Measurements from ENCODE around the gene PTPRA.

The PTPRA gene

GRCh38 chr20:3045042-3045815, 171.9 kb downstream of the PTPRA start:
- DNase-seq (ENCODE audit: low read depth, low spot score), result peak; percentile 80
- peak overlapping the region; percentile 68 for H3K4me3 ChIP-seq (ENCODE audit: low read depth, low read length)
- in situ Hi-C loops (cut with HindIII; ENCODE audit: low sequenced_read_pairs), result no loop called here
- TF ChIP-seq, protein P1, sequence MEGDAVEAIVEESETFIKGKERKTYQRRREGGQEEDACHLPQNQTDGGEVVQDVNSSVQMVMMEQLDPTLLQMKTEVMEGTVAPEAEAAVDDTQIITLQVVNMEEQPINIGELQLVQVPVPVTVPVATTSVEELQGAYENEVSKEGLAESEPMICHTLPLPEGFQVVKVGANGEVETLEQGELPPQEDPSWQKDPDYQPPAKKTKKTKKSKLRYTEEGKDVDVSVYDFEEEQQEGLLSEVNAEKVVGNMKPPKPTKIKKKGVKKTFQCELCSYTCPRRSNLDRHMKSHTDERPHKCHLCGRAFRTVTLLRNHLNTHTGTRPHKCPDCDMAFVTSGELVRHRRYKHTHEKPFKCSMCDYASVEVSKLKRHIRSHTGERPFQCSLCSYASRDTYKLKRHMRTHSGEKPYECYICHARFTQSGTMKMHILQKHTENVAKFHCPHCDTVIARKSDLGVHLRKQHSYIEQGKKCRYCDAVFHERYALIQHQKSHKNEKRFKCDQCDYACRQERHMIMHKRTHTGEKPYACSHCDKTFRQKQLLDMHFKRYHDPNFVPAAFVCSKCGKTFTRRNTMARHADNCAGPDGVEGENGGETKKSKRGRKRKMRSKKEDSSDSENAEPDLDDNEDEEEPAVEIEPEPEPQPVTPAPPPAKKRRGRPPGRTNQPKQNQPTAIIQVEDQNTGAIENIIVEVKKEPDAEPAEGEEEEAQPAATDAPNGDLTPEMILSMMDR (IDR thresholded peaks at IDR 0.05; ENCODE audit: low read depth, low read length), result no peak

DNA sequence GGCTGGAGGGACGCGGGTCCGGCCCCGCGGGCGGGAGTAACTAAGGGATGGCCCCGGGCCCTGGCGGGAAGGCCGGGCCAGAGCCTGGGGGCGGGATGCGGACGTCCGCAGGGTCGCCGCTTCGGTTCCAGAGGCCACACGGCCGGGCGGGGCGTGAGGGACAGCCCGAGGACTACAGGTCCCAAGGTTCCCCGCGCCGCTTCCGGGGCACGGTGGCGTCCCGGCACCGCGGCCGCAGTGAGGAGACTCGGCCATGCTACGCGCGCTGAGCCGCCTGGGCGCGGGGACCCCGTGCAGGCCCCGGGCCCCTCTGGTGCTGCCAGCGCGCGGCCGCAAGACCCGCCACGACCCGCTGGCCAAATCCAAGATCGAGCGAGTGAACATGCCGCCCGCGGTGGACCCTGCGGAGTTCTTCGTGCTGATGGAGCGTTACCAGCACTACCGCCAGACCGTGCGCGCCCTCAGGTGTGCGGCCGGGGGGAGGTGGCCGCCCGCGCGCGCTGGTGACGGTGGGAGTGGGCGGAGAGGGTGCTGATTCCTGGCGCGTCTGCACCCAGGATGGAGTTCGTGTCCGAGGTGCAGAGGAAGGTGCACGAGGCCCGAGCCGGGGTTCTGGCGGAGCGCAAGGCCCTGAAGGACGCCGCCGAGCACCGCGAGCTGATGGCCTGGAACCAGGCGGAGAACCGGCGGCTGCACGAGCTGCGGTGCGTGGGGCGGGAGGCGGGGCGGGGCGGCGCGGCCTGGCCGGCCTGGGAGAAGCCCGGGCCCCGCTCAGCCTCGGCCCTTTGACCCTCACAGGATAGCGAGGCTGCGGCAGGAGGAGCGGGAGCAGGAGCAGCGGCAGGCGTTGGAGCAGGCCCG, 172.8 kb downstream of the PTPRA start, which contains the start of gene MRPS26:
TSS of gene MRPS26 (plus strand) at position 237 of the 861 bp plus-strand sequence. CDS start at position 254, 17 bp downstream.
- in situ Hi-C loops (cut with HindIII; ENCODE audit: low sequenced_read_pairs), result no loop called here
- TF ChIP-seq, protein P1 (IDR thresholded peaks at IDR 0.05; ENCODE audit: low read depth, low read length), result no peak
- H3K4me3 ChIP-seq (ENCODE audit: low read depth, low read length), result peak within 1 kb of the TSS; percentile 68
- peak; percentile 86 for DNase-seq (ENCODE audit: low read depth, low spot score)

GRCh38 chr20:3046677-3047462, 173.6 kb downstream of the PTPRA start:
- in situ Hi-C loops (cut with HindIII; ENCODE audit: low sequenced_read_pairs), result no loop called here
- peak; percentile 19 for DNase-seq (ENCODE audit: low read depth, low spot score)
- TF ChIP-seq, protein P1 (IDR thresholded peaks at IDR 0.05; ENCODE audit: low read depth, low read length), result no peak
- H3K4me3 ChIP-seq (ENCODE audit: low read depth, low read length), result peak overlapping the region; percentile 68

GRCh38 chr20:3047486-3048419, 174.5 kb downstream of the PTPRA start:
- TF ChIP-seq, protein P1 (IDR thresholded peaks at IDR 0.05; ENCODE audit: low read depth, low read length), result no peak
- no peak for DNase-seq (ENCODE audit: low read depth, low spot score)
- no peak overlapping the region for H3K4me3 ChIP-seq (ENCODE audit: low read depth, low read length)
- in situ Hi-C loops (cut with HindIII; ENCODE audit: low sequenced_read_pairs), result no loop called here

DNA sequence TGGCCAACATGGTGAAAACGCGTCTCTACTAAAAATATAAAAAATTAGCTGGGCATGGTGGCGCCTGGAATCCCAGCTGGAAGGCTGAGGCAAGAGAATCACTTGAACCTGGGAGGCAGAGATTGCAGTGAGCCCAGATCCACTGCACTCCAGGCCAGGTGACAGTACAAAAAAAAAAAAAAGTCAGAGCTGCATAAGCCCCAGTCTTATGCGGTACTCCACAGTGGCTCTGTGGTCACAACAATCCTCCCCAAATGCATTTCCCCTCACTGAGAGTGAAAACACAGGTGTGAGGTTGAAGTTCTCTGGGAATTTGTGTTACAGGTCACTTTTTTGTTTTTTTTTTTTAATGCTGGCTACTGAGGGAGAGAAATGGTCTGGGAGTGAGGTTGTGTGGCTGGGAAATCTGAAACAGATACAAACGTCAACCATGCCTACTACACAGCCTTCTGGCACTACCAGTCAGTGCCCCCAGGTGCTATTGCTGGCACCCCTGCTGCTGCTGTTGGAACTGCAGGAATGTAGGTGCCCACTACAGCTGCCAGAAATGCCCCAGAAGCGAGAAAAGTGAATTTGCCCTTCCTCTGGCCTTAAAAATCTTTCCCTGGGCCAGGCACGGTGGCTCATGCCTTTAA, 178.2 kb downstream of the PTPRA start:
- TF ChIP-seq, protein P1 (IDR thresholded peaks at IDR 0.05; ENCODE audit: low read depth, low read length), result no peak
- no peak overlapping the region for H3K4me3 ChIP-seq (ENCODE audit: low read depth, low read length)
- no peak for DNase-seq (ENCODE audit: low read depth, low spot score)
- in situ Hi-C loops (cut with HindIII; ENCODE audit: low sequenced_read_pairs), result no loop called here

All from astrocyte of the spinal cord (primary cell).